Spleen (tissue), 7 donors: Measurements from ENCODE around the gene PODNL1.

Experiments
- CTCF ChIP-seq, 11 experiments: fragments of 200-600 bp in 7 of 11; fragments of 450-650 bp in 4 of 11; sonication (generic) in 4 of 11; IDR thresholded peaks in 8 of 11; conservative IDR thresholded peaks in 3 of 11; 1 replicate in 7 of 11; 2 replicates in 4 of 11; pipeline versions ENCODE4 v1.4.0 to v1.8.0; 2016 to 2021; ENCODE audit warnings: antibody characterized with exemption in 11 of 11, inconsistent platforms in 4 of 11, mild to moderate bottlenecking in 1 of 11
- POLR2A ChIP-seq, 3 donors: fragments of 450-650 bp; IDR thresholded peaks; one replicate each; pipeline ENCODE4 v1.5.1; 2017; ENCODE audit warnings: antibody characterized with exemption in 3 of 3, mild to moderate bottlenecking in 1 of 3
- donor health status: DM: no; HTN: no; CAD: no; lungs with moderate emphysema.
- donor health status: DM: no; HTN: no; CAD: no.
- donor health status: DM: no; HTN: no; CAD: no.

- TF ChIP-seq CTCF (IDR thresholded peaks at IDR 0.05 in 8 of 11, conservative IDR thresholded peaks at IDR 0.05 in 3 of 11) (no peak), POLR2A (IDR thresholded peaks at IDR 0.05) (no peak)
These were observed 38.2 kb upstream of the PODNL1 start for GRCh38 chr19:13976446-13976845.
